ENCODE data around the gene PIEZO1. TPM values are rescaled to one million over a fixed set of nuclear protein-coding genes. Genes with fewer than 3 reads are reported as not detected.
A peak's percentile ranks its signal among the peaks of the same experiment; 100 is the strongest.

PIEZO1 gene
- total RNA-seq, 2 donors from 2014 or later = 84.1 to 97.0 TPM

DNA sequence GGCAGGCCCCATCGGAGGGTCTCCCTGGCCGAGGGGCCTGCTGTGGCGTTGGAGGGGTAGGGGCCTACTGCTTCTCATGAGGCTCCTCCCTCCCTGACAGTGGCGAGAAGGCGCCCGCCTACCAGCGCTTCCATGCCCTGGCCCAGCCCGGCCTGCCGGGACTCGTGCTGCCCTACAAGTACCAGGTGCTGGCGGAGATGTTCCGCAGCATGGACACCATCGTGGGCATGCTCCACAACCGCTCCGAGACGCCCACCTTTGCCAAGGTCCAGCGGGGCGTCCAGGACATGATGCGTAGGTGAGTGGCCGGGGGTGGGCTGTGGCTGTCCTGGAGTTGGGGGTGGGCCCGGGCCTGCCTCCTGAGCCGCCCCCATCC, 20.3 kb upstream of the PIEZO1 start:
- Mint-ChIP-seq H3K27me3 (ENCODE audit: insufficient read depth) (peaks cover 3% of the 10 kb centered on the region), H3K4me3 (peak overlapping the region; percentile 74), H3K36me3 (ENCODE audit: low read depth) (peaks cover 29% of the 10 kb centered on the region), H3K27ac (no peak overlapping the region), H3K4me1 (no peaks in the 10 kb centered on the region), H3K9me3 (no peaks in the 10 kb centered on the region)
- Histone ChIP-seq H3K4me3 (ENCODE audit: low read length) (no peak overlapping the region), H3K9me3 (ENCODE audit: control insufficient read depth, low read length) (no peaks in the 10 kb centered on the region), H3K36me3 (ENCODE audit: control insufficient read depth, insufficient read depth, low read length) (peaks cover 27% of the 10 kb centered on the region), H3K27me3 (ENCODE audit: control insufficient read depth, insufficient read depth, low read length, poor library complexity, severe bottlenecking) (no peaks in the 10 kb centered on the region), H3K27ac (ENCODE audit: low read depth, low read length) (no peak overlapping the region), H3K4me1 (ENCODE audit: control insufficient read depth, insufficient read depth, low read length) (peaks cover 5% of the 10 kb centered on the region), H3K9ac (ENCODE audit: extremely low read depth, low read length, poor library complexity, severe bottlenecking) (no peak overlapping the region)
- TF ChIP-seq, protein P1, sequence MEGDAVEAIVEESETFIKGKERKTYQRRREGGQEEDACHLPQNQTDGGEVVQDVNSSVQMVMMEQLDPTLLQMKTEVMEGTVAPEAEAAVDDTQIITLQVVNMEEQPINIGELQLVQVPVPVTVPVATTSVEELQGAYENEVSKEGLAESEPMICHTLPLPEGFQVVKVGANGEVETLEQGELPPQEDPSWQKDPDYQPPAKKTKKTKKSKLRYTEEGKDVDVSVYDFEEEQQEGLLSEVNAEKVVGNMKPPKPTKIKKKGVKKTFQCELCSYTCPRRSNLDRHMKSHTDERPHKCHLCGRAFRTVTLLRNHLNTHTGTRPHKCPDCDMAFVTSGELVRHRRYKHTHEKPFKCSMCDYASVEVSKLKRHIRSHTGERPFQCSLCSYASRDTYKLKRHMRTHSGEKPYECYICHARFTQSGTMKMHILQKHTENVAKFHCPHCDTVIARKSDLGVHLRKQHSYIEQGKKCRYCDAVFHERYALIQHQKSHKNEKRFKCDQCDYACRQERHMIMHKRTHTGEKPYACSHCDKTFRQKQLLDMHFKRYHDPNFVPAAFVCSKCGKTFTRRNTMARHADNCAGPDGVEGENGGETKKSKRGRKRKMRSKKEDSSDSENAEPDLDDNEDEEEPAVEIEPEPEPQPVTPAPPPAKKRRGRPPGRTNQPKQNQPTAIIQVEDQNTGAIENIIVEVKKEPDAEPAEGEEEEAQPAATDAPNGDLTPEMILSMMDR (conservative IDR thresholded peaks at IDR 0.05) = no peak
- DNase-seq = no peak
- WGBS, 2 experiments (ENCODE audit: insufficient coverage in 1 of 2, insufficient read length in 1 of 2) = 91 to 97% methylated on average over 4 to 22 of the region's 22 CpGs

DNA sequence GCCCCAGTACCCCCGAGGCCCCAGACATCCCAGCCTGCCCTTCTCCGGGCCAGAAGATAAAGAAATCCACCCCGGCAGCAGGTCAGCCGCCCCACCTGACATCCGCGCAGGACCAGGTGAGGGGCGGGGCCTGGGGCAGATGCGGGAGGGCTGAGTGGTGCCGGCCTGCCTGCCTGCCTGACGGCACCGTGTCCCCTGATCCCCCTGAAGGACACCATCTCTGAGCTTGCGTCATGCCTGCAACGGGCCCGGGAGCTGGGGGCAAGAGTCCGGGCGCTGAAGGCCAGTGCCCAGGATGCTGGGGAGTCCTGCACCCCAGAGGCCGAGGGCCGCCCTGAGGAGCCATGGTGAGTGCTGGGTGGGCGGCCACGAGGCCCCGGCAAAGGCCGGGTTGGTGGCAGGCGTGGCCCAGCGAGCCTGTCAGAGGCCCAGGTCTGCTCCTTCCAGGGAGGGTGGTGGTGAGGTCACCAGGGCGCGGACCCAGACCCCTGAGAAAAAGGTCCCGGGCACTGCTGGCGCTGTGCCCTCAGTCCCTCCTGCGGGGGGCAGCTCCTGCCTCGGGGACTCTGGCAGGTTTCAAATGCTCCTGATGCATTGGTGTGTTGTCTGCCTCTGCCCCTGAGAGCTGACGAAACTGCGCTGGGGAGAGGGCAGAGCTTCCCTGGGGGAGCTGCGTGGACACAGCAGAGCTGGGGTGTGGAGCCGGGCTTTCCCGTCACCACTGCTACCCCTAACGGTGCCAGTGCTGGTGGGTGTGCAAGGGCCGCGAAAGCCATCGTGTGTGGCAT, 19.7 kb upstream of the PIEZO1 start:
- Histone ChIP-seq H3K27me3 (ENCODE audit: control insufficient read depth, insufficient read depth, low read length, poor library complexity, severe bottlenecking) (no peaks in the 10 kb centered on the region), H3K27ac (ENCODE audit: low read depth, low read length) (no peak overlapping the region), H3K9me3 (ENCODE audit: control insufficient read depth, low read length) (no peaks in the 10 kb centered on the region), H3K4me1 (ENCODE audit: control insufficient read depth, insufficient read depth, low read length) (peaks cover 2% of the 10 kb centered on the region), H3K9ac (ENCODE audit: extremely low read depth, low read length, poor library complexity, severe bottlenecking) (peak overlapping the region; percentile 57), H3K36me3 (ENCODE audit: control insufficient read depth, insufficient read depth, low read length) (peaks cover 21% of the 10 kb centered on the region), H3K4me3 (ENCODE audit: low read length) (peak overlapping the region; percentile 88)
- Mint-ChIP-seq H3K27ac (peak overlapping the region; percentile 61), H3K4me1 (no peaks in the 10 kb centered on the region), H3K36me3 (ENCODE audit: low read depth) (peaks cover 24% of the 10 kb centered on the region), H3K9me3 (no peaks in the 10 kb centered on the region), H3K4me3 (peak overlapping the region; percentile 74), H3K27me3 (ENCODE audit: insufficient read depth) (peaks cover 3% of the 10 kb centered on the region)
- TF ChIP-seq, protein P1 (conservative IDR thresholded peaks at IDR 0.05) = no peak
- peak; percentile 80 for DNase-seq
- 64 to 85% methylated on average over 14 to 39 of the region's 39 CpGs for WGBS, 2 experiments (ENCODE audit: insufficient coverage in 1 of 2, insufficient read length in 1 of 2)

DNA sequence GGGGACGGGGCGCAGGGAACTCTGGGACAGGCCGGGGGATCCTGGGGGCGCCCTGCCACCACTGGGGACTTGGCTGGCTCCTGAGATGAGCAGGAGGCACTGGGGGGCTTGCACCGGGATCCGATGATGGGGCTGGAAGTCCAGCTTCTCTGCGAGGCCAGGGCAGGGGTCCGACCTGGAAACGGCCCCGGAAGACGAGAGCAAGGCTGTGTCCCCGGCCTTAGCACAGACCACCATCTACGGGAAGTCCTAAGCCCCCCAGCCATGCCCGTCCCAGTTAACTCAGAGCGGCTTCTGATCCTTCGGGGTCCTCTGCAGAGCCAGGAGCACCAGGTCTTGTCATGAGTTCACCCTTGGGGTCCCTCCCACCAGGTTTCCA, 19.1 kb upstream of the PIEZO1 start:
- Mint-ChIP-seq H3K4me1 (no peaks in the 10 kb centered on the region), H3K36me3 (ENCODE audit: low read depth) (peaks cover 22% of the 10 kb centered on the region), H3K27me3 (ENCODE audit: insufficient read depth) (peaks cover 3% of the 10 kb centered on the region), H3K27ac (peak overlapping the region; percentile 61), H3K9me3 (no peaks in the 10 kb centered on the region), H3K4me3 (peak overlapping the region; percentile 74)
- peak overlapping the region; percentile 57 for H3K9ac ChIP-seq (ENCODE audit: extremely low read depth, low read length, poor library complexity, severe bottlenecking)
- no peak for DNase-seq
- WGBS, 2 experiments (ENCODE audit: insufficient coverage in 1 of 2, insufficient read length in 1 of 2) = 1 to 4% methylated on average over 13 to 16 of the region's 16 CpGs
- peaks cover 2% of the 10 kb centered on the region for H3K4me1 ChIP-seq (ENCODE audit: control insufficient read depth, insufficient read depth, low read length)
- no peaks in the 10 kb centered on the region for H3K9me3 ChIP-seq (ENCODE audit: control insufficient read depth, low read length)
- no peak overlapping the region for H3K27ac ChIP-seq (ENCODE audit: low read depth, low read length)
- TF ChIP-seq, protein P1 (conservative IDR thresholded peaks at IDR 0.05) = no peak
- peaks cover 16% of the 10 kb centered on the region for H3K36me3 ChIP-seq (ENCODE audit: control insufficient read depth, insufficient read depth, low read length)
- peak overlapping the region; percentile 88 for H3K4me3 ChIP-seq (ENCODE audit: low read length)
- H3K27me3 ChIP-seq (ENCODE audit: control insufficient read depth, insufficient read depth, low read length, poor library complexity, severe bottlenecking) = no peaks in the 10 kb centered on the region

Measured in endodermal cell (in vitro differentiated cells).